Tibial artery (tissue), 4 donors: Measurements from ENCODE around the gene SORL1-AS1.

Source experiments
- DNase-seq, 2 donors: peaks; one replicate each; pipeline ENCODE4 v3.0.0-alpha.2; 2019
- H3K27ac ChIP-seq, 2 donors: fragments of 200-600 bp; sonication (generic) in 1 of 2; 1 replicate in 1 of 2; 2 replicates in 1 of 2; pipeline ENCODE4 v1.5.1; 2018 to 2019; ENCODE audit warnings: mild to moderate bottlenecking in 1 of 2
- H3K27me3 ChIP-seq, 2 donors: fragments of 200-600 bp; sonication (generic) in 1 of 2; one replicate each; pipeline versions ENCODE4 v1.5.1 to v1.6.0; 2016 to 2019
- H3K36me3 ChIP-seq, 3 donors: fragments of 200-600 bp; sonication (generic) in 2 of 3; one replicate each; pipeline ENCODE4 v1.5.1; 2016 to 2019; ENCODE audit warnings: mild to moderate bottlenecking in 2 of 3
- H3K4me1 ChIP-seq, 4 donors: fragments of 200-600 bp; sonication (generic) in 2 of 4; 1 replicate in 3 of 4; 2 replicates in 1 of 4; pipeline ENCODE4 v1.5.1; 2016 to 2019
- H3K4me3 ChIP-seq, 2 donors: fragments of 200-600 bp; sonication (generic) in 1 of 2; 1 replicate in 1 of 2; 2 replicates in 1 of 2; pipeline ENCODE4 v1.5.1; 2018 to 2019; ENCODE audit warnings: mild to moderate bottlenecking in 2 of 2
- H3K9me3 ChIP-seq, 3 donors: fragments of 200-600 bp; sonication (generic) in 1 of 3; one replicate each; pipeline ENCODE4 v1.5.1; 2016 to 2019
- CTCF ChIP-seq, 2 experiments: fragments of 200-600 bp in 1 of 2; fragments of 450-650 bp in 1 of 2; IDR thresholded peaks; one replicate each; pipeline ENCODE4 v1.5.1; 2017 to 2019; ENCODE audit warnings: antibody characterized with exemption in 2 of 2, mild to moderate bottlenecking in 1 of 2, moderate library complexity in 1 of 2
- intact Hi-C: fragments of 100-400 bp; cut with DNase I; formaldehyde crosslinking; loops from one replicate; pipeline ENCODE4 v1.15.0; 2023; ENCODE audit warnings: low total_unique reads

SORL1-AS1 gene

GRCh38 chr11:121479698-121480238 lies 27.0 kb upstream of the SORL1-AS1 start:
- no peak for TF ChIP-seq CTCF (IDR thresholded peaks at IDR 0.05)
- intact Hi-C loops: loop anchor here (5.0 kb wide), 1 partner anchor 38 kb away; no protein-coding TSS in a partner anchor
- DNase-seq: no peak
- Histone ChIP-seq H3K27me3 (no peaks in the 10 kb centered on the region), H3K27ac (no peak overlapping the region), H3K4me1 (peaks cover 0 to 9% (median 3%) of the 10 kb centered on the region in 4 donors), H3K36me3 (no peaks in the 10 kb centered on the region), H3K4me3 (no peak overlapping the region), H3K9me3 (no peaks in the 10 kb centered on the region)

DNA sequence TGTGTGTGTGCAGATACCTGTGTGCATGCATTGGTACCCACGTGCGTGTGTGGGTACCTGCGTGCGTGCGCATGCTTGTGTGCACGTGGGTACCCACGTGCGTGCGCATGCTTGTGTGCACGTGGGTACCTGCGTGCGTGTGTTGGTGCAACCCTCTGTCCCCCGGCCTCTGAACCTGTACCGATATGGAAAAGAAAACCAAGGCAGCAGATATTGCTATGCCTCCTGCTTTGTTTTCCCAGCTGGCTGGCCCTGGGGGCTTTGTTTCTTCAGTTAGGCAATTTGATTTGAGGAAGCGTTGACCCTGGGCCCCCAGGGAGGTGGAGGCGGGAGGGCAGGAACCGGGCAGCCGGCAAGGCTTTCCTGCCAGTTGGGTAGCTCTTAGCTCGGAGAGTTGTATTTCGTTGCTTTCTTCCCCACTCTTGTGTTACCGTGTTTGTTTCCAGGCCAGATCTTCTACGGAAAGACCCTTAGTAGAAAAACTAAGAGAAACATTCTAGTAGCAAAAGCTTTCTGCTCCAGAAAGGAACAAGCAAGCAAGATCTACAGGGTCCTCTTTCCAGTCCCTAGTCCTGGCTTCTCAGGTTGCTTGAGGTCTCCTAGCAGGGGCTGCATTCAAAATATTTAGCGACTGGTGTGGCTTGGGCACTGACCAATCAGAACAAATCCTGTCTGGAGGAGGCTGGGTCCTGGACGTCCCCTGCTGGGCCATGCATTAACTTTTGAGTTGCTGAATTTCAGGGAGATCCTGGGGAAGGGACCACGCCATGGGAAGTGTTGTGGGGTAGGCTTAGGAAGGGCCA lies 26.3 kb upstream of the SORL1-AS1 start:
- Histone ChIP-seq H3K4me3 (no peak overlapping the region), H3K36me3 (no peaks in the 10 kb centered on the region), H3K4me1 (peaks cover 0 to 9% (median 3%) of the 10 kb centered on the region in 4 donors), H3K9me3 (no peaks in the 10 kb centered on the region), H3K27ac (no peak overlapping the region), H3K27me3 (no peaks in the 10 kb centered on the region)
- no peak for DNase-seq
- intact Hi-C loops: loop anchor here (5.0 kb wide), 1 partner anchor 38 kb away; no protein-coding TSS in a partner anchor
- TF ChIP-seq CTCF (IDR thresholded peaks at IDR 0.05): no peak

DNA sequence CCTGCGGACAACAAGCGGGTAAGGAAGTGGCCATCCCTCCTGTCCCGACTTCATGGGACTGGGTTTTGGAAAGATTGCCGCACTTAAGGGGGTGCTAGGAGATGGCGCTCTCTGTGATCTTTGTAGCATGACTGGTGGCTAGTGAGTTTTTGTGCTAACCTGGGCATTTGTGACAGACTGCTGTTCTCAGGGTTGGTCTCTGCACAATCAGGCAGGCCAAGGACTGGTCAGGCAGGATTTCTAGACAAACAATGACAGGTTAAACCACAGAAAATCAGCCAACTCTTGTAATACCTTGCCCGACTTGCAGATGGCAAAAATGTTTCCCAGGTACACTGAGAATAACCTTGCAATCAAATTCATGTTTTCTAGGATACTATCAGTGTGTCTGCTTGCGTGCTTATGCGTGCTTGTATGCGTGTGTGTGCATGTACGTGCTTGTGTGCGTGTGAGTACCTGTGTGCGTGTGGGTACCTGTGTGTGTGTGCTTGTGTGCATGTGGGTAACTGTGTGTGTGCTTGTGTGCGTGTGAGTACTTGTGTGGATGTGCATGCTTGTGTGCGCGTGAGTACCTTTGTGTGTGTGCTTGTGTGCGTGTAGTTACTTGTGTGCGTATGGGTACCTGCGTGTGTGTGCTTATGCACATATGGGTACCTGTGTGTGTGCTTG lies 25.6 kb upstream of the SORL1-AS1 start:
- no peak for DNase-seq
- Histone ChIP-seq H3K4me1 (peaks cover 0 to 12% (median 4%) of the 10 kb centered on the region in 4 donors), H3K4me3 (no peak overlapping the region), H3K27ac (no peak overlapping the region), H3K36me3 (no peaks in the 10 kb centered on the region), H3K9me3 (no peaks in the 10 kb centered on the region), H3K27me3 (no peaks in the 10 kb centered on the region)
- intact Hi-C loops: loop anchor here (5.0 kb wide), 1 partner anchor 39 kb away; no protein-coding TSS in a partner anchor
- no peak for TF ChIP-seq CTCF (IDR thresholded peaks at IDR 0.05)

GRCh38 chr11:121476379-121477032 lies 23.7 kb upstream of the SORL1-AS1 start:
- Histone ChIP-seq H3K4me1 (peaks cover 0 to 17% (median 8%) of the 10 kb centered on the region in 4 donors), H3K4me3 (no peak overlapping the region), H3K27ac (no peak overlapping the region), H3K9me3 (no peaks in the 10 kb centered on the region), H3K27me3 (no peaks in the 10 kb centered on the region), H3K36me3 (no peaks in the 10 kb centered on the region)
- intact Hi-C loops: loop anchor here (5.0 kb wide), 1 partner anchor 41 kb away; no protein-coding TSS in a partner anchor
- no peak for DNase-seq
- no peak for TF ChIP-seq CTCF (IDR thresholded peaks at IDR 0.05)

DNA sequence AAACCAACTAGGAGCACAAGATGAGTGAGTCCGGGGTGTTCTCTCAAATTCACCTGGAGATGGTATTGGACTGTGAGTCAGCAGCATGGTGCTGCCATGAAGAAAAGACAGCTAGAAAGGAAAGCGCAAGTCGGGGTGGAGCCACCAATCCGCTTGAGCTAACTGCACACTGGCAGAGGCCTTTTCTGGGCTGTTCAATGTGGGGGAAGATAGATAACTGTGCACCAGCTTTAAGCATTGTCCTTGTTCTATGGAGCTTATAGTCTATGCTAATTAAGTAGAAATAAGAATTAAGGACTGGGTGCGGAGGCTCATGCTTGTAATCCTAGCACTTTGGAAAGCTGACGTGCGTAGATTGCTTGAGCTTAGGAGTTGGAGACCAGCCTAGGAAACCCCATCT lies 21.9 kb upstream of the SORL1-AS1 start:
- H3K27ac ChIP-seq: no peak overlapping the region

More for the DNA sequence above, 21.9 kb upstream of the SORL1-AS1 start:
- Histone ChIP-seq H3K4me3 (no peak overlapping the region), H3K4me1 (peaks cover 0 to 34% (median 16%) of the 10 kb centered on the region in 4 donors), H3K9me3 (no peaks in the 10 kb centered on the region), H3K36me3 (no peaks in the 10 kb centered on the region), H3K27me3 (no peaks in the 10 kb centered on the region)
- no peak for TF ChIP-seq CTCF (IDR thresholded peaks at IDR 0.05)
- DNase-seq: no peak
- intact Hi-C loops: loop anchor here (5.0 kb wide), 1 partner anchor 43 kb away; no protein-coding TSS in a partner anchor
